Mucosa of gallbladder (tissue), 1 donor: ENCODE data around the gene BANP. TPM values are rescaled to one million over a fixed set of nuclear protein-coding genes. Genes with fewer than 3 reads are reported as not detected.
"Not testable (repeated sequence)": the region's sequence is repeated elsewhere in the genome, so short reads cannot be mapped to it uniquely, and the experiment has no call there.

ENCODE experiments used
- DNase-seq: peaks from one replicate; pipeline ENCODE4 v3.0.0-alpha.2; 2020; ENCODE audit warnings: low spot score
- total RNA-seq: library from RNA; stranded (reverse); gene quantifications from one replicate; pipeline ENCODE4 v1.2.1, GENCODE V29; 2021
- donor health status: DM: no; HTN: no; CAD: no.

BANP gene
- total RNA-seq, 1 donor from 2014 or later: 31.7 TPM

DNA sequence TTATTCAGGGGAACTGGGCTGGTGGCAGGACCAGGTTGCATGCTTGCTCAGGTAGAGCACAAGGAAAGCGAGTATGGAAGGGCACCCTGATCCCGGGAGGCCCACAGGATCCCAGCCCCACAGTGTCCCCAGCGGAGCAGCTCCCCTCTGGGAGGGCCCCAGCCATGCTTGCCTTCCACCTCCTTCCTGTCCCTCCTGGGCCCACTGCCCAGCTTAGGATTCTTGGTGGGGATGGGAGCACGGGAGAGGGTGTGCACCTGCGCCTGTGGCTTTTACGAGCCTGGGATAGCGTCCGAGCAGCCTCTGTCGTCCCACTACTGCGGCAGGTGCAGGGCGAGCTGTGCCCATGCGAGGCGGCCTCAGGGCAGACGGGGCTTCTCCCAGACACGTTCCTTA lies 114.5 kb downstream of the BANP start:
- no peak for DNase-seq

DNA sequence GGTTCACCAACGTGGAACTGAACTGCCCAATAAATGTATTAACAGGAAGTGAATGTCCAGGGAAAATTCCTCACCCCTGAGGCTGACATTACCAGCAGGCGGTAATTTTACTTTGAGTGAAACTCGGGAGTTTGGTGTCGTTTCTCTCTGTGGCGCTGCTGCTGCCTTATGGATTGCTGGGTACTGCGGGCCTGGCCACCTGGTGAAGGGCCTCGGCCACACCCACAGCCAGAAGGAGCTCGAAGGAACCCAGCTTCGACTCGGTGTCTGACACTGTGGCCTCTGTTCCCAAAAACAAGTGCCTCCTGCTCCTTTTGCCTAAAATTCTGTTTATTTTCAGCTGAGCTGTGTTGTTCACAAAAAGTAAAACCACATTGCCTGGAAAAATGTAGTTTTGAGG lies 115.0 kb downstream of the BANP start:
- DNase-seq: no peak

DNA sequence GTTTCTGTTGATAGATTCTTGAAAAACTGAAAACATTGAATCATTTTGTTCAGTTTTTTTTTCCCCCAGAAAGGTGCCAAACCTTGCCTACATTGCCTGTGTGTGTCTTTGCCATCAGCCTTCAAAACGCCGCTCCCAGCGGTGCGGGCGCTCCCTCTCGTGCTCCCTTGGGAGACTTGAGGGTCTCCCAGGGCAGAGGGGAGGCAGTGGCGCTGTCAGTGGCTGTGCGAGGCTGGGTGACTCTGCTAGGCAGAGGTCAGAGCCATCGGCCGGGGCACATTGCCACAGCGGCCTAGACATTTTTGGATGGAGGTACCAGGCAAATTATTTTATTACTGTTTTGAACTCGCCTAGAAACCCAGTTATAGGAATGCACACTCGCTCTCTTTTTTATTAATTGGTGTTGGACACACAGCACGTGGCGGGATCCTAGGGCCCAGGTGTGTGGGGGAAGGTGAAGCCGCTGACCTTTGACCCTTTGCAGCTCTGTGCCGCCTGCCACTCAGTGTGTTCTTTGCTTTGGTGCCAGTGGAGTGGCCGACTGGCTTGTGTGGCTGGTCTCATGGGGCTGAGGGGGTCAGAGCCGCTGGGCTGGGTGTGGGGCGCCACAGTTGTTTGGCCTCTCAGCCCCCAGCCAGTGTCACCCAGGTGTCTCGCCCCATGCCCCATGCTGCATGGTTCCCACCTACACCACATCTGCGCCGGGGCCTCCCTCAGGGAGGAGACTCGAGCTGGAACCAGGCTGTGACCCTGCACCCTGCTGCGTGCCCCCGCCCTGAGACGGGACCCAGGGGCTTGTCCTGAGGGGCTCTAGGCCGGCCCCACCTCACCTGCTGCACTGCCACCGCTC lies 115.7 kb downstream of the BANP start:
- DNase-seq: no peak

DNA sequence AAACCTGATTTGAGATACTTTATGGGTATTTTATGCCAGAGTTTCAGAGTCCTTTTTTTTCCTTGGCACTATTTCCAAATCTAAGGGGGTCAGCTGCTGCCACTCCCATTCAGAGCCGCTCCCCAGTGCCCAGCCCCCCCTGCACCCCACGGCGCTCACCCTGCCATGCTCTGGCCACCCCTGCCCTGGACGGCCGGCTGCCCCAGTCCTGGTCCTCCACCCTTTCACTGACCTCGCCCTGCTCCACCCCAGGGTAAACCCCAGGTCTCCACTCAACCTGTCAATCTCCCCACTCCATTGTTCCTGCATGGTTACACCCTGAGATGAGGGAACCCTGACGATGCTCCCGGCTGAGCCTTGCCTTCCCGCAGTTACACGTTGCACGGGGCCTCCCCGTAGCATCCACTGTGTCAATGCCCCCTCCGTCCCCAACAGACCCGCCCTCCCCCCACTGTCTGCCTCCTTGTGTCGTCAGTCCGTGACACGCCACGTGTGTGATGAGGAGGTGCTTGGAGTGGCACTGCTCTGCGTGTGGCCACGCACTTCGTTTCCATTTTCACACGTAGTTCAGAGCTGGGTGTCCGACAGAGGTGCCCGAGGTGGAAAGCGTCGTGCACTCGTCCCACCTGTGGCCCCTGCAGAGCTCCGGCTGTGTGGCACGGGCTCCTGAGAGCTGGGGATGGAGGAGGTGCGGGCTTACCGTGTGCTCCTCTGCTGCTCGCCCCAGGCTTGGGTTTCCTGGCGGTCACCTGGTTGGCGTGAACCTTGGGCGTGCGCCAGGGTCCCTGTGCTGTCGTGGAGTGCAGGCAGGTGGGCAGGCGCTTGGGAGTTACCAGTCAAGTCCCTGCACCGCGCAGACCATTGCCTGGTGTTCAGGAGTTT lies 116.5 kb downstream of the BANP start:
- no peak for DNase-seq

DNA sequence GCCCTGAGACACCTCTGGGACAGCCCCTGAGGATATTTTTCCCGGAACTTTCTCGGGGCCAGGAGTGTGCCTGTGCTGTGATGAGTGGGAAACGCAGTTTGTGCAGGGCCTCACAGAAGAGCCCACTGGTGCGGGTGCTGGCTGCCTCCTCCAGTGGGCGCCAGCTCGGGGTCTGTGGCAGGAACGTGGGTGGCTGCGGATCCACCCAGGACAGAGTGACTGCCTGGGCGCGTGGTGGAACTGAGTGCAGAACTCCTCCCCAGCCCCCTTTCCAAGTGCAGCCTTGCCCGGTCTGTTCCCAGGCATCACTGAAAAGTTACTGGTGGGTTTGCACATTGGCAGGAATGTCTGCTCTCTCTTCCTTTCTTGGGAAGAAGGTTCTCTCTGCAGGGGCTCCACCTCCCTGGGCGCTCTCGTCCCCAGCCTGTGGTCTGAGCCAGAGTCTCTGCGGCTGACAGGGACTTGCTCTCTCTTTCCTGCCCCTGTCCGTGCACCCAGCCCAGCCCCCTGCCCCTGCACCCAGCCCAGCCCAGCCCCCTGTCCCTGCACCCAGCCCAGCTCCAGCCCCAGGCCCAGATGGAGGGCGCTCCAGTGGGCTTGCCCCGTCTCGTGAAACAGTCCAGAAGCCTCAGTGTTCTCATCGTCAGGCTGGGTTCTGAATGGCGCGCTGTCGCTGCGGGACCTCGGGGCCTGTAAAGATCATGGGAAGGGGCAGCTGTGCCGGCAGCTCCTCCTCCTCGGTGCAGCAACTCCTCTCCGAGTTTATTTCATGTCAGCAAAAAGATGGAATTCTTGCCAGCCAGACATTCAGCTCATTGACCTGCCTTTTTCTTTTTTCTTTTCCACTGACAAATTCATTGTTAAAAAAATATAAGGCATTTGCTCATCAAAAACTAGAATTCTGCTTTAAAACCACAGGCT lies 117.5 kb downstream of the BANP start:
- no peak for DNase-seq

DNA sequence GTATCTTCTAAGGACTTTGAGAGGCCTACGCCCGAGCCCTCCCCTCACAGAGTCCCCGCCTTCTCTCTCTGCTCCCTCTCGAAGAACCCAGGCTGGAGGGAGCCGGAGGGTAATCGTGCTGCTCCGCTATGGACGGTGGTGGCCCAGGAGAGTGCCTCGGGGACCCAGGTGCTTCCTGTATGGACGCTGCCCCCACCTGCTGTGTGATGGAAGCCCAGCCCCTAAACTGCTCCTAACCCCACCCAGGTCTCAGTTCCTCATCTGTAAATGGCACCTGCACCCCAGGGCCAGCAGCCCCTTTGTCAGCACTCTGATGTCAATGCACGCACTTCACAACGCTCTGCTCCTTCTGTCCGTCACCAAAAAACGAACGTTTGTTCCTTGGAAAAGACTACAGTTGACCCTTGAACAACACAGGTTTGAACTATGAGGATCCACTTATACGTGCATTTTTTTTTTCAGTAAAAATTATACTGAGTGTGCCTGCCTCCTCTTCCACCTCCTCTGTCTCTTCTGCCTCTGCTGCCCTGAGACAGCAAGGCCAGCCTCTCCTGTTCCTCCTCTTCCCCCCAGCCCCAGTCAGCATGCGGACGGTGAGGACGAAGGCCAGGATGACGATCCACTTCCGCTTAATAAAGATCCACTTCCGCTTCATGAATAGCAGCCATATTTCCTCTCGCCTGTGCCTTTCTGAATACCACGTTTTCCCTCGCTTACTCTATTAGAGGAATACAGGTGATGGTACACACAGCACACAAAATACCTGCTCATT lies 118.3 kb downstream of the BANP start:
- DNase-seq: no peak

DNA sequence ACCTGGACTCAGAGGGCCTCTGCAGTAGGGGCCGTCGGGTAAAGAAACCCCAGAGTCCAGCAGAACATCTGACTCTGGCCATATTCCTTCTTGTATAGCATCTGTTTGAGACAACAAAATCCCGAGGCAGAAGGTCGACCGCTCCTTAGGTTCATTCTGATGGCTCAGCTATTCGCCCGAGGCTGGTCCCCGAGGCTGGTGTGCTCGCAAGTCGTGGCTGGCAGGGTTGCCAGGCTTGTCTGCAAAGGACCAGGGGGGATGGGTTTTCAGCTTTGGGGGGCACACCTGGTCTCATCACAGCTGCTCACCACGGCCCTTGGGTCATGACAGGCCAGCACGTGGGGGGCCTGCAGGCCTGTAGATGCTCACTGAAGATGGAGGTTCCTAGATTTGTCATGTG lies 119.1 kb downstream of the BANP start:
- no peak for DNase-seq

DNA sequence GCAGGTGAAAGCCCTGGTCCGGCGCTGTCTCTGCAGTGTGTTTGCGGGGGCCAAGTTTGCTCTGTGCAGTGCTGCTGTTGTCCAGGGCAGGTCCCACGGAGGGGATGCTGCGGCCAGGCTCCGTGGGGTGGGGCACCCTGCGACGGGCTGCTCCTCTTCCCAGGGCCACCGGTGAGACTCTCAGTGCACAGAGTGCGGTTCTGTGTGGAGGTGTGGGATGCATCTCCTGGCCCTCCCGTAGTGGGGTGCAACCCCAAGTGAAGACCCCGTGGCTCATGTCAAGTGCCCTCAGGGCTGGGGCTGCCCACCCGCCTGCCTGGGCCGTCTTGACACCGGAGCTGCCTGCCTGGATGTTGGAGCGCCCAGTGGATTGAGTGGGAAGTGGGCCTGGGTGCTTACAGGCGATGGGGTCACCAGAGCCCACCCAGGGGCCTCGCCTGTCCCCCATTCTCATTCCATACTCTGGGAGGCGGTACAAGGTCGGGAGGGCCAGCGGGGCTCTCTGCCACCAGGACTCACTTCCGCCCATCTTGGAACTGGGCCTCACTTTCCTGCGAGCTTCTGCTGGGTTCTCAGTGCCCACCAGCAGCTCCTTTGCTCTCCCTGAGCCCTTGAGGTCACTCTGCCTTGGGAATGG lies 119.9 kb downstream of the BANP start:
- DNase-seq: no peak

DNA sequence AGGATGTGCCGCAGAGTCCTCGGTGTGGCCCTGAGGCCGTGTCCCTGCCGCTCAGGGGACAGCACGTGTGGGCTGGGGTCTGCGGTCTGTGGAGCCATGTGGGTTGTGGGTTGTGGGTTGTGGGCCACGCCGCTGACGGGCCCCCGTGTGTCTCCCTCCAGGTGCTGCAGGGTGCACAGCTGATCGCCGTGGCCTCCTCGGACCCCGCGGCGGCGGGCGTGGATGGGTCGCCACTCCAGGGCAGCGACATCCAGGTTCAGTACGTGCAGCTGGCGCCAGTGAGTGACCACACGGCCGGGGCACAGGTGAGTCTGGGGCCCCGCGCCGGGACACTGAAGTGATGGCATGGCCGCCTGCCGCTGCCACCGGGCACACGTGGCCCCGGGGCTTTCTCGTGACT lies 120.7 kb downstream of the BANP start:
- DNase-seq: no peak

DNA sequence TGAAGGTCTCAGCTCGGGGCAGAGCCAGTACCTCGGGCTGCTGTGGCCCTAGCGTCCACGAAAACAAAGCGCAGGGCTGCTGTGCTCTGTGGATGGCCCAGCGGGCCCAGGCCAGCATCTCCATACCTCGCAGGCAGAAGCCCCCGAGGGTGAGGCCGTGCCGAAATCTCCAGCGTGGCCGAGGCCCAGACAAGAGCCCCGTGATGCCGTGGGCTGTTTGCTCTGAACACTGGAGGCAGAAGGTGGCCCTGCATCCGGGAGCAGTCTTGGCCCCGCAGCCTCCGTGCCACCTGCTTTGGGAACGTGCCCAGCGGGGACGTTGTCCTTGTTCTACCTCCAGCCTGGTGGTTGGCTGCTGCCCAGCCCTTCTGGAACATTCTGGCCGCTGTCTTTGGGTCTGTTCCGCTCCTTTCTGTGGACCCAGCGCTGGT lies 121.4 kb downstream of the BANP start:
- DNase-seq: no peak

DNA sequence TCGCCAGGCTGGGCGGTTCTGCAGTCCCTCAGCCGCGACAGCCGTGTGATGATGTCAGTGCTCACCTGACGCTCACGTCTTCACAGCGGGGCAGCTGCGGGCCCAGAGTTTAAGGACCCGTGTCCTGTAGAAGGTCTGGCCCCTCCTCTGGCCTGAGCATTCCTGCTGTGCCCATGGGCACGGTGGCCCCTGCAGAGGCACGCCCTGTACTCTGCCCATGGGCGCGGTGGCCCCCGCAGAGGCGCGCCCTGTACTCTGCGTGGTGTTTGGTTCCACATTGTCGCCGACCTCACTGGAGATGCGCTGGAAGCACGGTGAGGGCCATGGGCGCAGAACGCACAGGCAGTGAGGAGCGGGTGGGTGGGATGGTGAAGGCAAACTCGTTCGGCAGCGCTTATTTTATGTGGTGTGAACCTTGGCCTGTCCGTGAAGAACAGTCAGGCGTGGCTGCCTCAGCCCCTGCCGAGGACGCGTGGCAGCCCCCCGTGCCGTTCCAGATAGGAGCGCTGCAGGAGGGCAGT lies 122.0 kb downstream of the BANP start:
- DNase-seq: no peak

DNA sequence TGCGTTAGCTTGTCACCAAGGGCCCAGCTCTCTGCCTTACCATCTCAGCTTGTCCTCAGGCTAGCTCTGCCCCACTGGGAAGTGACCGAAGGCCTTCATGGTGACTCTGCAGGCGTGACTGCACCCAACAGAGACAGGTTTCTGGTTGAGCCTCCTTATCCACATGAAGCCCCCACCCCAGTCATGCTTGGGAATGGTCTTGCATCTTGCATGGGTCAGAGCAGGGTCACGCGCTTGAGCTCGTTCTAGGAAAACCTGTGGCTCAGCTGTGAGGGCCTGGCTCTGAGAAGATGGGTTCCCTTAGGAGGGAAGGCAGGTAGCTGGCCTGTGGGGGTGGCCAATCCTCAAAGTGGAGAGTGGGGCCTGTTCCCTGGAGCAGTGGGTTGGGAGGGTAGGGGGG lies 122.8 kb downstream of the BANP start:
- no peak for DNase-seq

DNA sequence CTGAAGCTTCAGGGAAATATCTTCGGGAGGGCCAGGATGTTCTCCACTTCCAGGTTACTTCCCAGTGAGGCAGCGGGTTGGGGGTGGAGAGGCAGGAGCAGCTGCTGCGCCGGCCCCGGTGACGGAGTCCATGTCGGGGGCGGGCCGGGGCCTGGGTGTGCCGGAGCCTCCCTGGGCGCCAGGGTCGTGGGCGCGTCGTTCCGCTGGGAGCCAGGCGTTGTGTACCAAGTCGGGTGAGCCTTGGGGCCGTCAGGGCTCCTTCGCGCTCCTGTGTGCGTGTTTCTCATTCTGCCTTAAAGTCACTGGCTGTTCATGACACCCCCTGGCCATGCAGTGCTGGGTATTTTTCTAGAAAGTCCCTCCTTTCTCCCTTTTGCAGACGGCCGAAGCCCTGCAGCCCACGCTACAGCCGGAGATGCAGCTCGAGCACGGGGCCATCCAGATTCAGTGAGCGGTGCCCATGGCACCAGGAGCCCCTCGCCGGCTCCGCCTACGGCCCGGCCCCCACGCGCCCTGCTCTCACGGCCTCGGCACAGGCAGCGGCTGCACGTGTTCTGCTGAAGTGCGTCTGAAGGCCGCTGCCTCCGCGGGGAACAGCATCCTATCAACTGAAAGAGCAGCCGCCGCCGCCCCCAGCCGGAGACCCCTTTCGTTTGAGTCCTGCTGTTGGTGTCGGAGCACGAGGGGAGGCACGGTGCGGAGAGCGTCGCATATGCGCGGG lies 125.1 kb downstream of the BANP start:
- DNase-seq: no peak

DNA sequence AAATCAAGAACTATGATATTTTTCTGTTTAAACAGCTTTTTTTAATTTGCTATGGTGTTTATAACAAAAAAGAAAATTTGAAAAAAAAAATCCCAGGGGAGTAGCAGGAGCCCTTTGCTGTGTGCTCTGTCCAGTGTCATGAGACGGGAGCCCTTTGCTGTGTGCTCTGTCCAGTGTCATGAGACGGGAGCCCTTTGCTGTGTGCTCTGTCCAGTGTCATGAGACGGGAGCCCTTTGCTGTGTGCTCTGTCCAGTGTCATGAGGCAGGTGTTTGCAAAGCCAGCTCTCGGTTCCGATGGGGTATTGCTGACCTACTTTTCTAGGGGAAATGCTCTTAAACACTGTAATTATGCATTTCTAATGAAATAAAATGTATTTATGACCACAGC lies 125.7 kb downstream of the BANP start:
- DNase-seq: not testable (repeated sequence)

DNA sequence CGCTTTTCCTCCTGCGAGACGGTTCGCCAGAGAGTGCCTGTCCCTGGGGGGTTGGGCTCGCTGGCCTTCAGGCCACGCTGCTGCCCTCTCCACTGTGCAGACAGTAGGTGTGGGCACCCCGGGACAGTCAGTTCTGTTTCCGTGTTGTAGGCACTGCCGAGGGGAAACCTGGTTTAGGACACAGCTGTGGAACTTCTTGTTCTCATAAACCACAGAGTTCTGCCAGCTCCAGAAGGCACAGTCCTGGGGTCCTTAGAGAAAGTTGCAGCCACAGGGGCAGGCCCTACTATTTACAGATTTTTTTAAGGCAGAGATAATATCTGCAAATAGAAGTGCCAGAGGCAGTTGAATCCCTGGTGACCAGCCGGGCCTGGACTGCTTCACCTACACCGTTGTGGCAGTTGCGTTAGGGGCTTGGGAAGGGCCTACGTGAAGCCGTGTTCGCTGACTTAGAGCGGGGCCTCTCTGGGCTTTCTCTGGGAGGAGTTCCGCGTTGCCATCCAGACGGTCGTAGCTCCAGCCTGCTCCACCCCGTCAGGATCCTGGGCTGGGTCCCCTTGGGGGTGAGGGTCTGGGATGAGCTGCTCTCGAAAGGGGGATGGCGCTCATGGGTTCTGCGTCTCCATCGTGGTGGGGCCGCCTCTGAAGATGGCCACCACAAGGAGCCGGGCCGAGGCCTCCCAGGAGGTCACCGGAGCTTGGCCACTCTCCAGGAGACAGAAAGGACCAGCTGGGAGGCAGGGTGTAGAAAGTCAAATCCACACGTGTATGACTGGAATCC lies 126.3 kb downstream of the BANP start:
- no peak for DNase-seq

DNA sequence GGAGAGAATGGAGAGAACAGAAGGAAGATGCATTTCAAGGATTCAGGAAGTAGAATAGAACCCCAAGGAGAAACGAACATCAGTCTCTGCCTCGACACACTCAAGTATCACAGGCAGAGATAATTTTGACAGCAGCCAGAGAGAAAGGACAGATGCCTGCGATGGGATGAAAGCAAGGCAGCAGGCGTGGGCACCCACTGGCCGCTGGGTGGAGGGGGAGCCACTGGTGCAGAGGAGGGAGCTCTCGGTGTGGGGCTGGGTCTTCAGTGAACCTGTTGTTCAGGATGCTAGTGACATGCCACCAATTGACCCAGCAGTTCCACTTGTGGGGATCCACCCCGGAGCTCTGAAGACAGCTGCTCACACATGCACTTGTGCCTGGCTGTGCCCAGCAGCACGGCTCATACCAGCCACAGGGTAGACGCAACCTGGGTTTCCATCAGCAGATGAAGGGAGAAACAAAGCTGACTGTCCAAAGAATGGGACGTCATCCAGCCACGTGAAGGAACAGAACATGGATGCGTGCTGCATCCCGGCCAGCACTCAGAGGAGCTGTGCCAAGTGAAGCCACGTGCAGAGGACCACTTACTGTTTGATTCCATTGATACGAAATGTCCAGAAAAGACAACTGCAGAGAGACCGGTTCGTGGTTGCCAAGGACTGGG lies 127.0 kb downstream of the BANP start:
- DNase-seq: no peak

DNA sequence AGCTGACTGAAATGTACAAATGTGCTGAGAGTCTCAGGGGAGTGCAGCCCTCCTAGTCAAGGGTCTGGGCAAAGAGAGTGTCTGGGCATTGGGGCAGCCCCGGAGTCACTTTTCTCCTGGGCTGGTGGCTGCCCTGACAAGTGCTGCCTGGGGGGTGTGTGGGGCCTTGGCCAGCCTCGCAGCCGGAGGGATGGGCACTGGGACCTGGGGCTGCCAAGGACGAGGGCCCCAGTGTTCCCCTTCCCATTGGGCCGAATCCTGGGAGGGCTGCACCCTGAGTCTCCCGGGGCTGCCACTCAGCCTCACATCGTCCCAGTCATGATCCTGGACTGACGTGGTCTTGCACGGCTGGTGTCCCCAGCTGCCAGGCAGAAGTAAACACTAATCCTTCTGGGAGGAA lies 132.3 kb downstream of the BANP start:
- no peak for DNase-seq

DNA sequence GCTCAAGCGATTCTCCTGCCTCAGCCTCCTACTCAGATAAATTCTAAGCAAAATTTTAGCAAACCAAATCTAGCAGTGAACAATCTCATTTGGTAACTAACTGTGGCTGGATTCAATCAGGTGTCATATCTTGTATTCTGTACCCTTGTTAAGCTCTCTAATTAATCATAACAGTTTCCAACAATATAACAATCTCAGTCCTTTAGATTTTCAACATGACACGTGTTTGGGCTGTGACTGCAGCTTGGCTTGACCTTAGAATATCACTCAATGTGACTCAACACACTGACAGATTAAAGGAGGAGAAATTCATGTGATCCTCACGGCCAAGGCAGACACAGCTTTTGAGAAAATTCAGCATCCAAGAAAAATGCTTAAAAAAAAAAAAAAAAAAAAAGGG lies 133.6 kb downstream of the BANP start:
- DNase-seq: no peak
